ENCODE data around the gene ZFHX3.

Gene ZFHX3

GRCh38 chr16:72785171-72785570 is 262.8 kb downstream of the ZFHX3 start:
- no peak overlapping the region for H3K27ac ChIP-seq (ENCODE audit: low read depth, low read length)
- no peaks in the 10 kb centered on the region for H3K9me3 ChIP-seq (ENCODE audit: insufficient read depth, low read depth, low read length)
- no peak overlapping the region for H3K4me3 ChIP-seq (ENCODE audit: low read length)
- no peak overlapping the region for H3K9ac ChIP-seq (ENCODE audit: low read depth, low read length)
- WGBS, result 91% methylated on average over 2 of the region's 2 CpGs
- peaks cover 32% of the 10 kb centered on the region for H3K4me1 ChIP-seq (ENCODE audit: insufficient read depth, low read length)
- H3K36me3 ChIP-seq (ENCODE audit: insufficient read depth, low read length), result no peaks in the 10 kb centered on the region
- H3K27me3 ChIP-seq (ENCODE audit: insufficient read depth, low read length), result peaks cover 10% of the 10 kb centered on the region

GRCh38 chr16:72783716-72784318 is 264.1 kb downstream of the ZFHX3 start:
- H3K4me1 ChIP-seq (ENCODE audit: insufficient read depth, low read length), result peaks cover 32% of the 10 kb centered on the region
- H3K27me3 ChIP-seq (ENCODE audit: insufficient read depth, low read length), result peaks cover 10% of the 10 kb centered on the region
- no peaks in the 10 kb centered on the region for H3K36me3 ChIP-seq (ENCODE audit: insufficient read depth, low read length)
- no peaks in the 10 kb centered on the region for H3K9me3 ChIP-seq (ENCODE audit: insufficient read depth, low read depth, low read length)
- no peak overlapping the region for H3K9ac ChIP-seq (ENCODE audit: low read depth, low read length)
- H3K27ac ChIP-seq (ENCODE audit: low read depth, low read length), result no peak overlapping the region
- H3K4me3 ChIP-seq (ENCODE audit: low read length), result no peak overlapping the region
- WGBS, result 76% methylated on average over 2 of the region's 4 CpGs

- H3K9me3 ChIP-seq (ENCODE audit: insufficient read depth, low read depth, low read length), result 0 out of 2 replicates have a peak, but pooled peaks cover 5% of the 10 kb centered on the region
- H3K4me3 ChIP-seq (ENCODE audit: low read length), result no peak overlapping the region
- peaks cover 22% of the 10 kb centered on the region for H3K4me1 ChIP-seq (ENCODE audit: insufficient read depth, low read length)
- H3K27me3 ChIP-seq (ENCODE audit: insufficient read depth, low read length), result no peaks in the 10 kb centered on the region
- H3K27ac ChIP-seq (ENCODE audit: low read depth, low read length), result no peak overlapping the region
- no peaks in the 10 kb centered on the region for H3K36me3 ChIP-seq (ENCODE audit: insufficient read depth, low read length)
- no peak overlapping the region for H3K9ac ChIP-seq (ENCODE audit: low read depth, low read length)
- WGBS, result no CpG with 5 or more reads among the region's 1 CpG
Measured at GRCh38 chr16:72769876-72770275, 278.1 kb downstream of the ZFHX3 start.

GRCh38 chr16:72768591-72768990 is 279.3 kb downstream of the ZFHX3 start:
- H3K36me3 ChIP-seq (ENCODE audit: insufficient read depth, low read length), result no peaks in the 10 kb centered on the region
- no peaks in the 10 kb centered on the region for H3K27me3 ChIP-seq (ENCODE audit: insufficient read depth, low read length)
- no peak overlapping the region for H3K4me3 ChIP-seq (ENCODE audit: low read length)
- no peak overlapping the region for H3K27ac ChIP-seq (ENCODE audit: low read depth, low read length)
- H3K9ac ChIP-seq (ENCODE audit: low read depth, low read length), result no peak overlapping the region
- H3K4me1 ChIP-seq (ENCODE audit: insufficient read depth, low read length), result peaks cover 32% of the 10 kb centered on the region
- H3K9me3 ChIP-seq (ENCODE audit: insufficient read depth, low read depth, low read length), result 0 out of 2 replicates have a peak, but pooled peaks cover 5% of the 10 kb centered on the region
- WGBS, result 89% methylated on average over 5 of the region's 5 CpGs

GRCh38 chr16:72766506-72766905 is 281.4 kb downstream of the ZFHX3 start:
- 84% methylated on average over 2 of the region's 2 CpGs for WGBS
- H3K9ac ChIP-seq (ENCODE audit: low read depth, low read length), result no peak overlapping the region
- H3K9me3 ChIP-seq (ENCODE audit: insufficient read depth, low read depth, low read length), result 0 out of 2 replicates have a peak, but pooled peaks cover 4% of the 10 kb centered on the region
- H3K36me3 ChIP-seq (ENCODE audit: insufficient read depth, low read length), result no peaks in the 10 kb centered on the region
- peaks cover 32% of the 10 kb centered on the region for H3K4me1 ChIP-seq (ENCODE audit: insufficient read depth, low read length)
- H3K27me3 ChIP-seq (ENCODE audit: insufficient read depth, low read length), result no peaks in the 10 kb centered on the region
- no peak overlapping the region for H3K4me3 ChIP-seq (ENCODE audit: low read length)
- no peak overlapping the region for H3K27ac ChIP-seq (ENCODE audit: low read depth, low read length)

- H3K27me3 ChIP-seq (ENCODE audit: insufficient read depth, low read length), result no peaks in the 10 kb centered on the region
- H3K27ac ChIP-seq (ENCODE audit: low read depth, low read length), result no peak overlapping the region
- H3K4me3 ChIP-seq (ENCODE audit: low read length), result no peak overlapping the region
- H3K36me3 ChIP-seq (ENCODE audit: insufficient read depth, low read length), result no peaks in the 10 kb centered on the region
- WGBS, result 87% methylated on average over 8 of the region's 8 CpGs
- no peak overlapping the region for H3K9ac ChIP-seq (ENCODE audit: low read depth, low read length)
- no peaks in the 10 kb centered on the region for H3K9me3 ChIP-seq (ENCODE audit: insufficient read depth, low read depth, low read length)
- H3K4me1 ChIP-seq (ENCODE audit: insufficient read depth, low read length), result peaks cover 30% of the 10 kb centered on the region
Measured at GRCh38 chr16:72764015-72764654, 283.8 kb downstream of the ZFHX3 start.

- no peak overlapping the region for H3K4me3 ChIP-seq (ENCODE audit: low read length)
- peaks cover 11% of the 10 kb centered on the region for H3K4me1 ChIP-seq (ENCODE audit: insufficient read depth, low read length)
- peaks cover 15% of the 10 kb centered on the region for H3K9me3 ChIP-seq (ENCODE audit: insufficient read depth, low read depth, low read length)
- H3K36me3 ChIP-seq (ENCODE audit: insufficient read depth, low read length), result no peaks in the 10 kb centered on the region
- H3K27me3 ChIP-seq (ENCODE audit: insufficient read depth, low read length), result no peaks in the 10 kb centered on the region
- no peak overlapping the region for H3K9ac ChIP-seq (ENCODE audit: low read depth, low read length)
- no peak overlapping the region for H3K27ac ChIP-seq (ENCODE audit: low read depth, low read length)
Measured at GRCh38 chr16:72760581-72760980, 287.3 kb downstream of the ZFHX3 start.

- WGBS, result 83% methylated on average over 2 of the region's 2 CpGs
- Histone ChIP-seq H3K9me3 (ENCODE audit: insufficient read depth, low read depth, low read length) (peaks cover 15% of the 10 kb centered on the region), H3K36me3 (ENCODE audit: insufficient read depth, low read length) (no peaks in the 10 kb centered on the region), H3K4me3 (ENCODE audit: low read length) (no peak overlapping the region), H3K27me3 (ENCODE audit: insufficient read depth, low read length) (no peaks in the 10 kb centered on the region), H3K27ac (ENCODE audit: low read depth, low read length) (no peak overlapping the region), H3K9ac (ENCODE audit: low read depth, low read length) (no peak overlapping the region), H3K4me1 (ENCODE audit: insufficient read depth, low read length) (no peaks in the 10 kb centered on the region)
Measured at GRCh38 chr16:72753881-72754280, 294.0 kb downstream of the ZFHX3 start.

- H3K27me3 ChIP-seq (ENCODE audit: insufficient read depth, low read length), result no peaks in the 10 kb centered on the region
- H3K4me3 ChIP-seq (ENCODE audit: low read length), result no peak overlapping the region
- no peak overlapping the region for H3K27ac ChIP-seq (ENCODE audit: low read depth, low read length)
- H3K4me1 ChIP-seq (ENCODE audit: insufficient read depth, low read length), result no peaks in the 10 kb centered on the region
- peaks cover 2% of the 10 kb centered on the region; the same call in 1 of the 2 replicates for H3K9me3 ChIP-seq (ENCODE audit: insufficient read depth, low read depth, low read length)
- no peak overlapping the region for H3K9ac ChIP-seq (ENCODE audit: low read depth, low read length)
- no peaks in the 10 kb centered on the region for H3K36me3 ChIP-seq (ENCODE audit: insufficient read depth, low read length)
- WGBS, result 95% methylated on average over 6 of the region's 7 CpGs
Measured at GRCh38 chr16:72752004-72752695, 295.8 kb downstream of the ZFHX3 start.

- no peak overlapping the region for H3K27ac ChIP-seq (ENCODE audit: low read depth, low read length)
- H3K9me3 ChIP-seq (ENCODE audit: insufficient read depth, low read depth, low read length), result peaks cover 1% of the 10 kb centered on the region; the same call in 1 of the 2 replicates
- no peaks in the 10 kb centered on the region for H3K27me3 ChIP-seq (ENCODE audit: insufficient read depth, low read length)
- 85% methylated on average over 3 of the region's 3 CpGs for WGBS
- no peaks in the 10 kb centered on the region for H3K4me1 ChIP-seq (ENCODE audit: insufficient read depth, low read length)
- no peak overlapping the region for H3K4me3 ChIP-seq (ENCODE audit: low read length)
- no peaks in the 10 kb centered on the region for H3K36me3 ChIP-seq (ENCODE audit: insufficient read depth, low read length)
- H3K9ac ChIP-seq (ENCODE audit: low read depth, low read length), result no peak overlapping the region
Measured at GRCh38 chr16:72751076-72751475, 296.9 kb downstream of the ZFHX3 start.

GRCh38 chr16:72749091-72749490 is 298.8 kb downstream of the ZFHX3 start:
- H3K36me3 ChIP-seq (ENCODE audit: insufficient read depth, low read length), result no peaks in the 10 kb centered on the region

More at GRCh38 chr16:72749091-72749490, 298.8 kb downstream of the ZFHX3 start:
- H3K9me3 ChIP-seq (ENCODE audit: insufficient read depth, low read depth, low read length), result no peaks in the 10 kb centered on the region
- no peak overlapping the region for H3K27ac ChIP-seq (ENCODE audit: low read depth, low read length)
- no peaks in the 10 kb centered on the region for H3K4me1 ChIP-seq (ENCODE audit: insufficient read depth, low read length)
- no peak overlapping the region for H3K4me3 ChIP-seq (ENCODE audit: low read length)
- no peaks in the 10 kb centered on the region for H3K27me3 ChIP-seq (ENCODE audit: insufficient read depth, low read length)
- H3K9ac ChIP-seq (ENCODE audit: low read depth, low read length), result no peak overlapping the region
